H1 (cell line): ENCODE results near the gene POLR3C. TPM values are rescaled to one million over a fixed set of nuclear protein-coding genes. Genes with fewer than 3 reads are reported as not detected.

Source experiments
- BACH1 ChIP-seq: IDR thresholded peaks from 2 replicates; pipeline ENCODE4 v1.6.1; 2012; ENCODE audit warnings: low read length, improper control_type of control experiment
- CHD7 ChIP-seq: fragments of 300-600 bp; sonication (generic); IDR thresholded peaks from 2 replicates; pipeline ENCODE4 v1.7.1; 2012; ENCODE audit warnings: low read length, moderate library complexity, mild to moderate bottlenecking, inconsistent platforms; ENCODE audit not compliant: insufficient replicate concordance
- FOSL1 ChIP-seq: IDR thresholded peaks from 2 replicates; pipeline ENCODE4 v1.6.1; 2011; ENCODE audit warnings: mild to moderate bottlenecking, low read depth, low read length, moderate library complexity; ENCODE audit not compliant: insufficient read depth
- JUN ChIP-seq: IDR thresholded peaks from 2 replicates; pipeline ENCODE4 v1.6.1; 2011; ENCODE audit warnings: low read depth, mild to moderate bottlenecking, improper control_type of control experiment, low read length
- MAFK ChIP-seq: IDR thresholded peaks from 2 replicates; pipeline ENCODE4 v1.6.1; 2012; ENCODE audit warnings: low read depth, mild to moderate bottlenecking, improper control_type of control experiment, low read length
- POLR2A ChIP-seq, 2 experiments: IDR thresholded peaks; 1 replicate in 1 of 2; 2 replicates in 1 of 2; pipeline ENCODE4 v1.6.1; 2011; ENCODE audit warnings: low read depth in 2 of 2, low read length in 2 of 2, mild to moderate bottlenecking in 2 of 2; ENCODE audit errors: control extremely low read depth in 1 of 2
- POU5F1 ChIP-seq: IDR thresholded peaks from 2 replicates; pipeline ENCODE4 v1.6.1; 2011; ENCODE audit warnings: low read depth, mild to moderate bottlenecking, low read length, moderate library complexity
- SIRT6 ChIP-seq: IDR thresholded peaks from one replicate; pipeline ENCODE4 v1.7.1; 2012; ENCODE audit warnings: low read length, inconsistent platforms
- SUZ12 ChIP-seq: fragments of 200-600 bp; sonication (generic); IDR thresholded peaks from 2 replicates; pipeline ENCODE4 v1.6.1; 2012; ENCODE audit warnings: mild to moderate bottlenecking, inconsistent platforms, low read length, moderate library complexity, mixed read lengths
- TEAD4 ChIP-seq: IDR thresholded peaks from 2 replicates; pipeline ENCODE4 v1.6.1; 2012; ENCODE audit warnings: low read depth, low read length, inconsistent platforms, mixed read lengths
- polyA plus RNA-seq, 7 experiments: library from polyadenylated mRNA; depleted of rRNA in 3 of 7; stranded (reverse) in 5 of 7; unstranded in 2 of 7; fragments of >200 nt in 5 of 7; fragments of 200-250 nt in 2 of 7; gene quantifications; 1 replicate in 5 of 7; 2 replicates in 1 of 7; 4 replicates in 1 of 7; pipeline versions ENCODE4 v1.2.1 to v1.2.3, GENCODE V29; 2011 to 2013; ENCODE audit warnings: missing spikeins in 2 of 7, mixed read lengths in 2 of 7
- total RNA-seq: library from RNA; stranded (reverse); fragmentation: NEBNext Ultra II Directional; extraction: Animal tissue kit (Norgen Biotek cat#: 25700); gene quantifications from 2 replicates; pipeline ENCODE4 v1.2.1, GENCODE V29; 2021

Gene POLR3C
- total and polyA plus RNA-seq, 2 of the 8 experiments (the other 6 are each of a cell fraction or from before 2014, with no cell fraction given): 26.8 TPM

DNA sequence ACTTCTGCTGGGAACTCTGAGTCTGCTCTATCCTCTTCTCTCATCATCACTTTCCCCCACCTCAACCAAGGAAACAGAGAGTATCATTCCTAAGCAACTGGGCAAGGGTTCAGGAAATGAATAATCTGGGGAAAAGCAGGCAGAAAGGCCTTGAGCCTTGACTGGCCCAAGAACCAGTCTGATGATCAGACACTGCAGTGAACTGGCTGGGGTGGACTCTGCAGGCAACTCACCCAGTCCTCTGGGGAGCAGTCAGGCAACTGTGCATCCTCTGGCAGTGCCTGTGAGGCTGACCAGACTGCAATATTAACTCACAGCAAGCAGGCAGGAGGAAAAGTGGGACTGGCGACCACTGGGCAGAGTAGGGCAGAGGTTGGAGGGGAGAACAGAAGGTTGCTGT, 60.7 kb downstream of the POLR3C start (continued):
- no peak for TF ChIP-seq CHD7
- no peak for TF ChIP-seq POU5F1
- TF ChIP-seq POLR2A (IDR thresholded peaks at IDR 0.05; ENCODE audit: control extremely low read depth in 1 of 2, low read depth in 2 of 2, low read length in 2 of 2): no peak
- no peak for TF ChIP-seq FOSL1
- TF ChIP-seq BACH1: no peak
- no peak for TF ChIP-seq JUN
- no peak for TF ChIP-seq SUZ12
- TF ChIP-seq SIRT6: no peak
- TF ChIP-seq TEAD4: no peak
- no peak for TF ChIP-seq MAFK
